Measurements from ENCODE around the gene CCL2.

GRCh38 chr17:34305061-34305460 is 50.0 kb downstream of the CCL2 start:
- no peak for TF ChIP-seq CTCF (conservative IDR thresholded peaks at IDR 0.05; ENCODE audit: low read length)
- TF ChIP-seq EZH2phosphoT487 (IDR thresholded peaks at IDR 0.05; ENCODE audit: borderline replicate concordance) = no peak
